Heart right ventricle (tissue), 16 donors: Measurements from ENCODE around the gene TEAD2. TPM values are rescaled to one million over a fixed set of nuclear protein-coding genes. Genes with fewer than 3 reads are reported as not detected.
A peak's percentile ranks its signal among the peaks of the same experiment; 100 is the strongest.

ENCODE experiments used
- ATAC-seq, 8 donors: fragments of 200-7000 bp; cut with Tn5 transposase; one replicate each; pipeline ENCODE4 v1.9.1; 2020; ENCODE audit warnings: mild to moderate bottlenecking in 8 of 8, moderate library complexity in 8 of 8, moderate number of reproducible peaks in 1 of 8
- DNase-seq, 2 donors: peaks; one replicate each; pipeline ENCODE4 v3.0.0-alpha.2; 2020
- H3K27ac ChIP-seq, 10 donors: fragments of 200-600 bp; sonication (generic) in 2 of 10; one replicate each; pipeline versions ENCODE4 v1.5.0 to v1.8.0; 2020 to 2022; ENCODE audit warnings: mild to moderate bottlenecking in 3 of 10
- H3K27me3 ChIP-seq, 7 donors: fragments of 200-600 bp; one replicate each; pipeline ENCODE4 v1.8.0; 2021 to 2022; ENCODE audit warnings: mild to moderate bottlenecking in 2 of 7
- H3K36me3 ChIP-seq, 9 donors: fragments of 200-600 bp; sonication (generic) in 1 of 9; one replicate each; pipeline versions ENCODE4 v1.5.0 to v1.8.0; 2020 to 2022; ENCODE audit warnings: mild to moderate bottlenecking in 2 of 9
- H3K4me1 ChIP-seq, 9 donors: fragments of 200-600 bp; sonication (generic) in 1 of 9; one replicate each; pipeline versions ENCODE4 v1.5.0 to v1.8.0; 2020 to 2022; ENCODE audit warnings: mild to moderate bottlenecking in 4 of 9
- H3K4me3 ChIP-seq, 10 donors: fragments of 200-600 bp; sonication (generic) in 2 of 10; one replicate each; pipeline versions ENCODE4 v1.5.0 to v1.8.0; 2020 to 2022; ENCODE audit warnings: mild to moderate bottlenecking in 7 of 10, moderate library complexity in 2 of 10
- H3K9me3 ChIP-seq, 11 donors: fragments of 200-600 bp in 10 of 11; sonication (generic) in 2 of 11; one replicate each; pipeline versions ENCODE4 v1.5.0 to v1.8.0; 2013 to 2022; ENCODE audit warnings: mild to moderate bottlenecking in 2 of 11, control low read depth in 1 of 11, moderate library complexity in 1 of 11
- WGBS, 2 donors: extraction: QIAGEN DNeasy Blood & Tissue Kit; methylation state at CpG; one replicate each; pipeline ENCODE4 v1.1.7; 2013; ENCODE audit warnings: inconsistent platforms in 1 of 2; 5-methylcytosine and 5-hydroxymethylcytosine counted together
- intact Hi-C, 10 donors: fragments of 100-400 bp; cut with DNase I; formaldehyde crosslinking; loops; one replicate each; pipeline versions ENCODE4 v1.11.1 to v1.14.2; 2022
- polyA plus RNA-seq, 2 donors: library from polyadenylated mRNA; stranded (reverse); fragments of 200-250 nt; gene quantifications; one replicate each; pipeline ENCODE4 v1.2.3, GENCODE V29; 2013
- total RNA-seq, 10 donors: library from RNA; stranded (reverse); fragmentation: NEBNext Ultra II Directional in 3 of 10; extraction: Animal tissue kit (Norgen Biotek cat#: 25700) in 3 of 10; gene quantifications; one replicate each; pipeline versions ENCODE4 v1.2.1 to v1.2.4, GENCODE V29; 2021 to 2023
- TF ChIP-seq, protein P1 (sequence below), 9 donors: fragments of 200-600 bp; sonication (generic) in 2 of 9; IDR thresholded peaks; one replicate each; pipeline versions ENCODE4 v1.5.0 to v1.8.0; 2021 to 2022; ENCODE audit warnings: antibody characterized with exemption in 9 of 9, mild to moderate bottlenecking in 5 of 9, moderate library complexity in 1 of 9
- donor health status: Arrhythmogenic right ventricular cardiomyopathy.
- donor health status: ischemic (EF 13 %, LVEDD 7.1; RV severe dilation, severe dysfunction).
- donor health status: healthy with polysubstance abuse.
- donor health status: DM: no; HTN: yes; CAD: no.
- donor health status: DM: no; HTN: no; CAD: no.
- donor health status: ischemic (EF 25% LVEDD 6.9; RV normal size, moderate dysfunction).
- donor health status: ischemic (EF 25% LVEDD 5.7; RV mildly dilated, moderate dysfunction).
- donor health status: healthy.
- donor health status: DM: yes; HTN: yes; CAD: no.
- donor health status: Ischemic cardiomyopathy.
- donor health status: ischemic (EF 35%, LVEDD 5.7; RV mildly dilated, moderate dysfunction).
- donor health status: nonischemic (EF 11% LVEDD 7.7; RV severe dilation, severe dysfunction).
- donor health status: DM: yes; HTN: yes; CAD: no.
- donor health status: PGD.
- donor health status: ischemic (EF 29% LVEDD 5.4; RV normal size, mild dysfunction).
- donor health status: nonischemic (EF 23%, LVEDD 6.1; RV moderate dilation, normal function).

The TEAD2 gene
- total and polyA plus RNA-seq, 12 donors: 34.1 to 67.8 (median 45.1) TPM

- 1 to 2% methylated on average over 46 of the region's 46 CpGs for WGBS, 2 donors
- intact Hi-C loops: loop anchor here in 3 of 10 donors (2.0 to 5.0 kb wide), 3 partner anchors 25 to 491 kb away; partner anchors contain the start of gene PPP1R15A (in 1 of the 3)
Measured at GRCh38 chr19:49363268-49364082, 1.3 kb upstream of the TEAD2 start, which contains the start of gene DKKL1. Gene DKKL1, plus strand, starts transcription at chr19:49363877. Its CDS starts 122 bp downstream, at chr19:49363999.

DNA sequence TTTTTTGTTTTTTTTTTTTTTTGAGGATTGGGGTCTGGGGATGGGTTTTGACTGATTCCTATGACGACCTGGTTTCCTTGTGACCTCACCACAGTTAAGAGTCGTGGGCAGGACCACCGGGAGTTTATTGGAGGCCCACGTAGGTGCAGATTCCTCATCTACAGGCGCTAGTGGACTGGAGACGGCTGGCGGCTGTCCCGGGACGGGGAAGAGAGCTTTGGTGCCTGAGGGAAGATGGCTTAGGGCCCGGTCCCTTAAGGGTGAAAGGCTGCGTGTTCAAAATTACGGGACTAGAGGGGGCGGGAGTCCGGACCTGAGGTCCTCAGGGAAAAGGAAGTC lies 682 bp upstream of the TEAD2 start:
- peak overlapping the region in 9 of 10 donors; percentile 65 to 97 (median 82) for H3K4me3 ChIP-seq

More at GRCh38 chr19:49363268-49364082, 1.3 kb upstream of the TEAD2 start, which contains the start of gene DKKL1:
- Histone ChIP-seq H3K4me1 (peaks cover 0 to 25% (median 11%) of the 10 kb centered on the region in 9 donors), H3K9me3 (peaks cover 0 to 6% (median 0%) of the 10 kb centered on the region in 11 donors), H3K36me3 (peaks cover 0 to 13% (median 10%) of the 10 kb centered on the region in 9 donors), H3K4me3 (peak within 1 kb of the TSS; percentile 65 to 97 (median 82)), H3K27me3 (peaks cover 0 to 31% (median 0%) of the 10 kb centered on the region in 7 donors), H3K27ac (peak within 1 kb of the TSS; percentile 91 to 99 (median 96))
- DNase-seq (peak; percentile 99 to 100), ATAC-seq (peak; percentile 84 to 95 (median 91))
- TF ChIP-seq, protein P1, sequence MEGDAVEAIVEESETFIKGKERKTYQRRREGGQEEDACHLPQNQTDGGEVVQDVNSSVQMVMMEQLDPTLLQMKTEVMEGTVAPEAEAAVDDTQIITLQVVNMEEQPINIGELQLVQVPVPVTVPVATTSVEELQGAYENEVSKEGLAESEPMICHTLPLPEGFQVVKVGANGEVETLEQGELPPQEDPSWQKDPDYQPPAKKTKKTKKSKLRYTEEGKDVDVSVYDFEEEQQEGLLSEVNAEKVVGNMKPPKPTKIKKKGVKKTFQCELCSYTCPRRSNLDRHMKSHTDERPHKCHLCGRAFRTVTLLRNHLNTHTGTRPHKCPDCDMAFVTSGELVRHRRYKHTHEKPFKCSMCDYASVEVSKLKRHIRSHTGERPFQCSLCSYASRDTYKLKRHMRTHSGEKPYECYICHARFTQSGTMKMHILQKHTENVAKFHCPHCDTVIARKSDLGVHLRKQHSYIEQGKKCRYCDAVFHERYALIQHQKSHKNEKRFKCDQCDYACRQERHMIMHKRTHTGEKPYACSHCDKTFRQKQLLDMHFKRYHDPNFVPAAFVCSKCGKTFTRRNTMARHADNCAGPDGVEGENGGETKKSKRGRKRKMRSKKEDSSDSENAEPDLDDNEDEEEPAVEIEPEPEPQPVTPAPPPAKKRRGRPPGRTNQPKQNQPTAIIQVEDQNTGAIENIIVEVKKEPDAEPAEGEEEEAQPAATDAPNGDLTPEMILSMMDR (IDR thresholded peaks at IDR 0.05): peak in 4 of 9 donors; percentile 29 to 53 (median 40)

GRCh38 chr19:49361438-49362047 lies 673 bp downstream of the TEAD2 start:
- H3K36me3 ChIP-seq: peaks cover 0 to 26% (median 10%) of the 10 kb centered on the region in 9 donors
- intact Hi-C loops: loop anchor here in 3 of 10 donors (2.0 to 5.0 kb wide), 3 partner anchors 23 to 489 kb away; partner anchors contain the start of gene PPP1R15A (in 1 of the 3)
- H3K4me1 ChIP-seq: peaks cover 0 to 38% (median 17%) of the 10 kb centered on the region in 9 donors
- TF ChIP-seq, protein P1 (IDR thresholded peaks at IDR 0.05): no peak
- H3K9me3 ChIP-seq: no peaks in the 10 kb centered on the region
- ATAC-seq: peak; percentile 44 to 73 (median 65)
- DNase-seq: peak; percentile 89 to 92
- peaks cover 0 to 31% (median 0%) of the 10 kb centered on the region in 7 donors for H3K27me3 ChIP-seq
- peak overlapping the region; percentile 65 to 97 (median 82) for H3K4me3 ChIP-seq
- H3K27ac ChIP-seq: peak overlapping the region; percentile 91 to 99 (median 96)
- 1 to 2% methylated on average over 17 to 27 of the region's 27 CpGs for WGBS, 2 donors

More for the DNA sequence above, 682 bp upstream of the TEAD2 start:
- peaks cover 0 to 31% (median 0%) of the 10 kb centered on the region in 7 donors for H3K27me3 ChIP-seq
- intact Hi-C loops: loop anchor here in 3 of 10 donors (2.0 to 5.0 kb wide), 3 partner anchors 24 to 491 kb away; partner anchors contain the start of gene PPP1R15A (in 1 of the 3)
- peaks cover 0 to 18% (median 10%) of the 10 kb centered on the region in 9 donors for H3K36me3 ChIP-seq
- H3K9me3 ChIP-seq: peaks cover 0 to under 1% (median 0%) of the 10 kb centered on the region in 11 donors
- TF ChIP-seq, protein P1 (IDR thresholded peaks at IDR 0.05): no peak
- DNase-seq (peak; percentile 51 to 62), ATAC-seq (peak in 5 of 8 donors; percentile 5 to 19 (median 12))
- peak overlapping the region; percentile 91 to 99 (median 96) for H3K27ac ChIP-seq
- peaks cover 0 to 27% (median 11%) of the 10 kb centered on the region in 9 donors for H3K4me1 ChIP-seq
- 0 to 1% methylated on average over 14 of the region's 14 CpGs for WGBS, 2 donors
